HG03558 (cell line): ENCODE measurements around the gene OR2H1.
"Not testable (repeated sequence)": the region's sequence is repeated elsewhere in the genome, so short reads cannot be mapped to it uniquely, and the experiment has no call there.

ENCODE experiments used
- ATAC-seq: cut with Tn5 transposase; IDR thresholded peaks from one replicate; pipeline ENCODE4 v1.9.1; 2021; ENCODE audit warnings: moderate number of reproducible peaks; ENCODE audit not compliant: unreplicated experiment; ENCODE audit errors: extremely low read depth

OR2H1 gene

DNA sequence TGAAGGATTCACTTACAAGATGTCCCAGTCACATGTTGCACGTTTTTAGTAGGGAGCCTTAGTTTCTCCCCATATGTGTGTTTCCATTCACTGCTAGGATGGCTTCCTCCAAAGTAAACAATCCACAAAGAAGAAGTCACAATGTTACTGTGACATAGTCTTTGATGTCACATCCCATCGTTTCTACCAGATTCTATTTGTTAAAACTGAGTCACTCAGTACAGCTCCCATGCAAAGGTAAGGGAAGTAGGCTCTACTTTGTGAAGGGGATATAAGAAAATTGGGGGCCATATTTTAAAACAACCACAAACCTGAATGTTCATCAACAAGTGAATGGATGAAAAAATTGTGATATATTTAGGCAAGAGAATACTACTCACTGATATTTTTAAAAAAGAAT lies at the start of gene OR2H1, which contains the start of gene OR11A1:
Gene OR2H1, plus strand, starts transcription at position 185 of the 400 bp plus-strand sequence. CDS start 4,615 bp downstream, outside the sequence.
Gene OR11A1, minus strand, starts transcription at position 101 of the 400 bp plus-strand sequence. CDS start 29,430 bp downstream, outside the sequence.
- no peak for ATAC-seq

DNA sequence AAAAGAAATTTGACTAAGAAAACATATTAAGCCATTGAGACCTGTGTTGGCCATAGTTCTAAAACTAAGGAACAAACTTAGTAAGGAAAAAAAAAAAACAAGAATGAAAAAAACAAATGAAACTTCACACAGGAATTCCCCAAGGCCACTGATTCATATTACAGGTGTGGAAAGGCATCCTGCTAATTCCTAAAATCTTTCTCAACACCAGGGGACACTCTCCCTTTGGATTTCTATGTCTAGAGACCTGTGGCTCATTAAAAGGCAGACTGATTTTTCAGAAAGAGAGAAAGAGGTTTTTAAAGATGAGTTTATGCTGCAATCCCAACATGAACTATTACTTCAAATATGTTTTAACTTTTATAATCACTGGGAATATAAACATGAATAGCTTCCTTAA lies 42.4 kb upstream of the OR2H1 start, which contains the start of gene OR12D1:
Gene OR12D1, plus strand, starts transcription at position 341 of the 400 bp plus-strand sequence.
- ATAC-seq: no peak

DNA sequence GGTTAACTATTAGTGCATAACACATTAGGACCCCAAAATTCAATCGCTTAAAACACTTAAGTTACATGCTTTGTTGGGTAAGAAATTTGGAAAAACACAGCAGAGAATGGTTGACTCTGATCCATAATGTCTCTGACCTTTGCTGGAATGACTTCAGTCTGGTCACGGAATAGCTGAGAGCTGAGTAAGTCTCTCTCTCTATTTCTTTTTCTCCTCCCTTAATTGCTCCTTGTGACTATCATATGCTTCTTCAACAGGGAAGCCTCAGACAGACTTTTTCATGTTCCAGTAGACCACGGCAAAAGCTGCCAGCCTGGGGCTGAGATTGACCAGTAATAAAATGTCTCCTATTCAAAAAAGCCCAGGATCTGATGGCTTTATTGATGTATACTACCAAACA lies 37.4 kb upstream of the OR2H1 start:
- ATAC-seq: no peak

DNA sequence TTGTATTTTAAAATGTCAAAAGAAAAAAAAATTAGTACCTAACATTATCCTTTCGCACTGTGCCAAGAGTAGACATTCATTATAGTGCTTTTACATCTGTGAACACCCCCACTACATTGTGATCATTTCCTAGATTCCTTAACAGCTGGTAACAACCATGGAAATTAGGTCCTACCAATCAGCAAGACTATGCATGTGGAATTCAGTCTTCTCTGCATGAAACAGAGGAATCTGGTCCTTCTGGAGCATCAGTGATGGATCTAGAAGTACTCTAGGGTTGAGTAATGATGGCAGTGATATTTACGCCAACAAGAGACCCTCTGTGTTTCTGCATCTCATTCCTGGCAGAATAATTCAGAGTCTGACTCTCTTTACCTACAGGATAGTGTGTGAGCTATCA lies 32.8 kb upstream of the OR2H1 start:
- no peak for ATAC-seq

DNA sequence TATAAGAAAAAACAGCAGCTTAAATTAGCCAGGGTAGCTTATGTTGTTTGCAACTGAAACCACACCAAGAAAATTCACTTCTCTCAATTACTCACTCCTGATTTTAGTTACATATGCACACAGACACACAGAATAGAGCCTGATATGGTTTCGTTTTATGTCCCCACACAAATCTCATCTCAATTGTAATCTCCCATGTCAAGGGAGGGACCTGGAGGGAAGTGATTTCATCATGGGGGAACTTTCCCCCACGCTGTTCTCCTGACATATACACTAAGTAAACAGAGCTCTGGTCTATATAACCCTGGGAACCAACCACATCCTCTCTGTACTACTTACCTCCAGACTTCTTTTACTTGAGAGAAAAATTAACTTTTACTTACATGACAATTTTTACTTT lies 32.4 kb upstream of the OR2H1 start:
- no peak for ATAC-seq

DNA sequence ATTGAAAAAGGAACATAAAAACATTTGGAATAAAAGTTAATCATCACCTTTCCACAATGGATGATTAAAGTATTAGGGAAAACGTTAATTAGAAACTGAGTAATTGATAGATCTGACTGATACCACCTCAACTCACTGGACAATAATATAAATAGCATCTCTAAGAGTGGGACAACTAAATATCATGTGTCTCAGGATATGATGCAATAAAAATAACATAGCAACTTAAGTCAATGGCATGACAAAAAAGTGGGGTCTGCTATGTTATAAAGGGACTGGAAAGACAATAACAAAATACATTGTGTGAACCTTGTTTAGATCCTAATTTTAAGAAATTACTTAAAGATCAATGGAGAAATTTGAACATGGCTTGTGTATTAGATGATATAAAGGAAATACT lies 31.9 kb upstream of the OR2H1 start:
- no peak for ATAC-seq

DNA sequence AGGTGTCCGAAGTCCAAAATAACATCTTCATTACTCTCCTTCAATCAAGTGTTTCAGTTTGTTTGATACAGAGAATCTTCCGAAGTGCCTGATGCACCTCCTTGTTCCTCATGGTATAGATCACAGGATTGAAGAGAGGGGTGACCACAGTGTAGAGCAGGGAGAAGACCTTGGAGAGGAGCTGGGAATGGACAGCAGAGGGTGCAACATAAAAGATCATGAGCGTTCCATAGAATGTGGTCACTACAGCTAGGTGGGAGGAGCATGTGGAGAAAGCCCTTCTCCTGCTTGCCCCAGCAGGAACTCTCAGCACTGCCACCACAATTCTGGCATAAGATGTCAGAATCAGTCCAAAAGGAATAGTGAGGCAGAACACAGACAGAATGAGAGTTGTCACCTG lies 30.3 kb upstream of the OR2H1 start:
- ATAC-seq: no peak

DNA sequence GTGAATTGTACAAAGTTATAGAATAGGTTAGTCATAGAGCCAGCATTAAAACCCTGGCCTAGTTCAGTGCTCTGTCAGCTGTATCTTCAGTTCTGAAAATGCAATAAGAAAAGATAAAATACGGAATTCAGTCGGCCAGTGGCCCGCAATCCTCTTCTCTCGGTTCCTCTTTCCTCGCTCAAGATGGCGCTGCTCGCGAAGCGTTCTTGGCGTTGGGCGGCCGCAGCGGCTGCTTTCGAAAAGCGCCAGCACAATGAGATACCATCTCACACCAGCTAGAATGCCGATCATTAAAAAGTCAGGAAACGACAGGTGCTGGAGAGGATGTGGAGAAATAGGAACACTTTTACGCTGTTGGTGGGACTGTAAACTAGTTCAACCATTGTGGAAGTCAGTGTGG lies 20.2 kb upstream of the OR2H1 start:
- ATAC-seq: not testable (repeated sequence)

DNA sequence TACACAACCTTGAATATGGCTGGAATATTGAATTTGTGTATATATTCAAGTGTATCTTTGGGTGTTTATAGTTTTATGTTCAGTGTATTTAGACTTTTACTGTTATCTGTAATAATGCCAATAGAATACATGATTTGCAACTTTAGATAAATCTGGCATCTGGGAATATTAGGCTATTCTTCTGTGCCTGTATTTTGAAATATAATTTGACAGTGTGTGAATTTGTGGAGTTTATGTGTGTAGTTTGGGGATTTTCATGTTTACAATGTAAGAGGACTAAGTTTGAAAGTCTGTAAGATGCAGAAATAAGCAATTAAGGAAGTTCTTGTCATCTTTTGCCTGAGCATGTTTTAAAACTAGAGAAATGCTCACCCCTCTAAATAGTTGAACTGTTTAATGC lies 17.9 kb upstream of the OR2H1 start, which contains the start of gene OR10C1:
Gene OR10C1, plus strand, starts transcription at position 301 of the 400 bp plus-strand sequence. CDS start 710 bp downstream, outside the sequence.
- ATAC-seq: no peak

DNA sequence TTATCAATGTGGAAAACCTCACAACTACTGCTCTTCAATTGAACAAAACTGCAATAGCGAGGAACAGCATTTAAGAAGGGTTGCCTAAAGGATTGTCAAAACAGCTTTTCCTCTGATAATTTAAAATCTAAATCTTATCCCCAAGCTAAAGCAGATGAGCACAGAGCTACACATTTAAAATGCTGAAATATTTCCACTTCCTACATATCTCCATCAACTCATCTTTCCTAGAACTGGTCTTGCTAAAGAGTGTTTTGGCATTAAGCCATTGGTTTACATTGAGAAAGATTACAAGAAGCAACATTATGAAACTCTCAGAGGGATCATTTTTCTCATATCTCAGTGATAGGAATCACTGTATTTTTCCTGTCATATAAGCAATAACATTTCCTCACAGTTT lies 14.2 kb upstream of the OR2H1 start:
- ATAC-seq: no peak

DNA sequence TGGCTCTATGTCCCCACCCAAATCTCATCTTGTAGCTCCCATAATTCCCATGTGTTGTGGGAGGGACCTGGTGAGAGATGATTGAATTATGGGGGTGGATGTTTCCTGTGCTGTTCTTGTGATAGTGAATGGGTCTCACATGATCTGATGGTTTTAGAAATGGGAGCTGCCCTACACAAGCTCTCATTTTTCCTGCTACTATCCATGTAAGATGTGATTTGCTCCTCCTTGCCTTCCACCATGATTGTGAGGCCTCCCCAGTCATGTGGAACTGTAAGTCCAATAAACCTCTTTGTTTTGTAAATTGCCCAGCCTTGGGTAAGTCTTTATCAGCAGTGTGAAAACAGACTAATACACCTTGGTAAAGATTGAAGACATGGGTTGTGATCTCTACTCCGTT lies 12.9 kb upstream of the OR2H1 start:
- ATAC-seq: not testable (repeated sequence)

DNA sequence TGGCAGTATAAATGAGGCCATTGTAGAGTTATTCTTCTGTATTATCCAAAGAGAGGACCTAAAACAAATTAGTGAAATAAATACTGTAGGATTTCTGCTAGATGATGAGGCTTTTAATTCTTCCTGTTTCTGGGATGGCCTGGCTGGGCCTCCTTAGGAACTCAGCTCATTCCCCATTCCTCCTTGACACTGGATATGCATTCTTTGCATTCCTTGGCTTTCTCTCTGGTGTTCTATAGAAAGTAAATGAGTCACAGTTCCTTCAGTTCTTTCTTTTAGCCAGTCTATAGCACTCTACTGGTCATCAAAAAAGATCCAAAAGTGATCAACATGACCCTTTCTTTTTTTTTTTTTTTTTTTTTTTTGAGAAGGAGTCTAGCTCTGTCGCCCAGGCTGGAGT lies 9.3 kb upstream of the OR2H1 start:
- no peak for ATAC-seq

DNA sequence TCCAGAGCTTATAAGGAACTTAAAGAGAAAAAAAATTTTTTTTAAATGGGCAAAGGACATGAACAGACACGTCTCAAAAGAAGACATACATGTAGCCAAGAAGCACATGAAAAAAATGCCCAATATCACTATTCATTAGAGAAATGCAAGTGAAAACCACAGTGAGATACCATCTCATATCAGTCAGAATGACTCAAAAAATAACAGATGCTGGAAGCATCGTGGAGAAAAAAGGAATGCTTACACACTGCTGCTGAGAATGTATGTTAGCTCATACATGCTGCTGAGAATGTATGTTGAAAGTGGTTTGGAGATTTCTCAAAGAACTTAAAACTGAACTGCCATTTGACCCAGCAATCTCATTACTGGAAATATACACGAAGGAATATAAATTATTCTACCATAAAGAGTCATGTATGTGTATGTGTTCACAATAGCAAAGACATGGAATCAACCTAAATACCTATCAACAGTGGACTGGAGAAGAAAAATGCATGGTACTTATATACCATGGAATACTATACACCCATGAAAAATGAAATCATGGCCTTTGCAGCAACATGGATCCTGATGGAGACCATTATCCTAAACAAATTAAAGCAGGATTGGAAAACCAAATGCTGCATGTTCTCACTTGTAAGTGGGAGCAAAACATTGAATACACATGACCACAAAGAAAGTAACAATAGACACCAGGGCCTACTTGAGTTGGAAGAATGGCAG lies 5.3 kb upstream of the OR2H1 start:
- ATAC-seq: no peak

DNA sequence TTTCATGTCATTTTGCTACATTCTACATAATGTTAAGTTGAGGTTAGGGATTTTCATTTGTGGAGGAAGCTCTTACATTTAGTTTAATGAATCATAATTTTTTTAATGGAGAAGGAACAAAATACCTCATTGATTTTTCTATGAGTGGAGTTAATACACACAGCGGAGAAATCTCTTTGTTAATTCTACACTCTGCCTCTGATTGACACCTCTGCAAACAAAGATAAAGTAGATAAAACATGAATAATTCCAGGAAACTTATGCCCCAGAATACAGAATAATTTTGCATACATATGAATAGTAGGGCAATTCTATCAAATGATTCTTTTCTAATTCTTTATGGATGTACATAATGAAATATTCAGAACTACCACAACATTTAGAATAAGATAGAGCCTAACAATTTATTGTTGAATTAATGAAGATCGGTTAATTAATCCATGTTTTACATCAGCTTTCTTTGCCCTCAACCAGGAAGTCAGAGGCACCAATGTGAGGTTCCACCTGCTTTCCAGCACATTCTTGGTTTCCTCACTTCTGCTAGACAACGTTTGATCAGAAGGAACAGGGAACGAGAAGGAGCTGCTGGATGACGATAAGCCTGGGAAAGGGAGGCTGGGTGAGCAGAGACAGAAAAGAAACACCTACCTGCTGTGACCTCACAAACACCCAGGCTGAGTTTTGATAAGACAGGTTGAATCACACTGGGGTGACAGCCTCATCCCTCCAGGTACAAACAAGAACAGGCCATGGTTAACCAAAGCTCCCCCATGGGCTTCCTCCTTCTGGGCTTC lies 4.3 kb downstream of the OR2H1 start:
- no peak for ATAC-seq

DNA sequence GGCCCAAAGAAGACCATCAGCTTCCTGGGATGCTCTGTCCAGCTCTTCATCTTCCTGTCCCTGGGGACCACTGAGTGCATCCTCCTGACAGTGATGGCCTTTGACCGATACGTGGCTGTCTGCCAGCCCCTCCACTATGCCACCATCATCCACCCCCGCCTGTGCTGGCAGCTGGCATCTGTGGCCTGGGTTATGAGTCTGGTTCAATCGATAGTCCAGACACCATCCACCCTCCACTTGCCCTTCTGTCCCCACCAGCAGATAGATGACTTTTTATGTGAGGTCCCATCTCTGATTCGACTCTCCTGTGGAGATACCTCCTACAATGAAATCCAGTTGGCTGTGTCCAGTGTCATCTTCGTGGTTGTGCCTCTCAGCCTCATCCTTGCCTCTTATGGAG lies 5.1 kb downstream of the OR2H1 start:
- no peak for ATAC-seq

DNA sequence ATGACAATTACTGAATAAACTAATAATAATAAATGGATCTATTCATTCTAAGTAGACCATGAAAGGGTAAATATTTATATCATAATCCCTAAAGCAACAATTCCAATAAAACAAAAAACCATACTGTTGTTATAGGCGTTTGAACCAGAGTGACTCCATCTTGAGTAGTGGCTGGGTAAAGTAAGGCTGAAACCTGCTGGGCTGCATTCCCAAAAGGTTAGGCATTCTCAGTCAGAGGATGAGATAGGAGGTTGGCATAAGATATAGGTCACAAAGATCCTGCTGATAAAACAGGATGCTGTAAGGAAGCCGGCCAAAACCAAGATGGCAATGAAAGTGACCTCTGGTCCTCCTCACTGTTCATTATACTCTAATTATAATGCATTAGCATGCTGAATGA lies 8.3 kb downstream of the OR2H1 start:
- ATAC-seq: no peak

DNA sequence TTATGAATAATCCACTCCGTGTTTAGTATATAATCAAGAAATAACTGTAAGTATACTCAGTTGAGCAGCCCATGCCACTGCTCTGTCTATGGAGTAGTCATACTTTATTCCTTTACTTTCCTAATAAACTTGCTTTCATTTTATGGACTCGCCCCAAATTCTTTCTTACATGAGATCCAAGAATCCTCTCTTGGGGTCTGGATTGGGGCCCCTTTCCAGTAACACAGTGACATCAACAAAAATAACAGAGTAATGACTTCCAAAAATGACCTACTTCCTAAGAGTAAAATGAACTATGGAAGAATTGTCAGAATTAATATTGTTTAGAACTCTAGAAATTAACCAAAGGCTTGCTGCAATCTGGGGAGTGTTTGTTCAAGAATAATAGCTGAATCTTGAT lies 8.8 kb downstream of the OR2H1 start:
- ATAC-seq: no peak

DNA sequence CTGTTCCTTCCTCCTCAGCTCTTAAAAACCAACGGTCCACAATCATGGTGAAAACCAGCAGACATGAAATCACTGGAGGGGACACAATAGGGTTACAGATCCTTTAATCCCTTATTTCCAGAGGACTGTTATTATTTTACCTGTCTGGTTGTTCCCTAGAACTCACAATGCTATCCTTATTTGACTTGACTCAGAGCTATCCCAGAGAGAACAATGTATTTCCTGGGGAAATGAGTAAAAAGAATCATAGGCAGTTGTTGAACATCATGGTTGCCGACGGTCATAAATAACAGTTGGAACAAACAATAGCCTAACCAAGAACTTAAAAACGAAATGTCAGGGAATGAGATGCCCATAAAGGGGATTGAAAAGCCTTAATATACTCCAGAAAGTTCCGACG lies 9.3 kb downstream of the OR2H1 start:
- ATAC-seq: no peak

DNA sequence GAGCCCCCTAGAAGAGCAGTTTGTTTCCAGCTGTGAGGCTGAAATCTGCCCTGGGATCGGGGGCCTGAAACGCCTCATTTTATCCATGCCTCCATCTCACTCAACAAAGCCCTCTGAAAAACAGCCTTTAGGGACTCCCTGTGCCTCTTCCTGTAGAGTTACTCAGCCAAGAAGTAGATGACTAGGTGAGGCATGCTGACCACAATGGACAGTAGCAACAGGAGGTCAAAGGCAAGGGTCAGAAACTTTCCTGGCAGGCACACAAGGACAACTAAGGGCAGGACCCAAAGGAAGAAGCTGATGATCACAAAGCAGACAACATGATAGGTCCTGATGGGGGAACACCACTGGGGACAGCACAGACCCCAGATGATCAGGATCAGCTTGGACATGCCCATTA lies 18.0 kb downstream of the OR2H1 start:
- no peak for ATAC-seq

DNA sequence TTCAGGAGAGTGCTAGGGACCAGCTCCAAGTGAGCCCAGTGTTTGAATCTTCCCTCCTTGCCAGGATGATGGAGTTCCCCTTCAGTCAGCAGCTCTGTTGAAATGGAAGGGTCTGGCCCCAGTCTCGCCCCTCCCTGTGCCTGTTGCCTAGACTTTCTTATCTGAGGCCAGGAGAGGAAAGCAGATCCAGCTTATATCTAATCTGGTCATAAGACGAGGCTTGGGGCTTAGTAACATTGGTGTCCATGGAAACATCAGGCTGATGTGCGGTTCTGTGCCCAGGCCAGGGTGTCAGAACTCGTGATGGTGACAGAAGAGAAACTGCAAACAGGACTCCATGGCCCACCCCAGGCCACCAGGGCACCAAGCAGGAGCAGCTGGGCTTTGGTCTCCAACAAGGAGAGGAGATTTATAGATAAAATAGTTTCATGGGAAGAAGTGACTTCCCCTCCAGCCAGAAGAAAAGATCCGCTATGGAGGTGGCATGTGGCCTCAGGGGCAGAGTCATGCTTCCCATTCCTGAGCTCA lies 21.0 kb downstream of the OR2H1 start:
- no peak for ATAC-seq

DNA sequence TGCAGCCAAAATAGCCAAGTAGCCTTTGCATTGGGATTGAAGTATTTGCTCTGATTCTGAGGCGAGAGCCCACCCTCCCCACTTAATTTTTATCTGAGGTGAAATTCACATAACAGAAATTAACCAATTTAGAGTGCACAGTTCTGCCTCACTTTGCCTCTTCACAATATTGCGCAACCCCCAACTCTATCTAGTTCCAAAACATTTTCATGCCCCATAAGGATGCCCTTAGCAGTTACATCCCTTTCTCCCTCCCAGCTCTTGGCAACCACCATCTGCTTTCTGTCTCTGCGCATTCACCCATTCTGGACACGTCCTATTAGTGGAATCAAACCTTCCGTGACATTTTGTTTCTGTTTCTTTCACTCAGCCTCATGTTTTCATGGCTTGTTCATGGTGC lies 21.8 kb downstream of the OR2H1 start:
- no peak for ATAC-seq
